ENCODE results near the gene NFE2L3. TPM values are rescaled to one million over a fixed set of nuclear protein-coding genes. Genes with fewer than 3 reads are reported as not detected.

The NFE2L3 gene
- total and polyA plus RNA-seq, 9 of the 15 experiments (the other 6 are each of a cell fraction or from before 2014, with no cell fraction given): 2.9 to 16.9 (median 12.4) TPM

- TF ChIP-seq ELK3 (CRISPR knock-in tag; IDR thresholded peaks at IDR 0.05): no peak
- peak in 1 of 2 experiments; percentile 22; a peak in 1 of 4 replicates for TF ChIP-seq NONO (IDR thresholded peaks at IDR 0.05; ENCODE audit: low read depth in 2 of 2, low read length in 1 of 2)
- TF ChIP-seq LARP7 (IDR thresholded peaks at IDR 0.05): no peak
- TF ChIP-seq CTCFL (IDR thresholded peaks at IDR 0.05; ENCODE audit: borderline replicate concordance, insufficient read depth, low read depth, low read length, poor library complexity, severe bottlenecking): no peak
- no peak for TF ChIP-seq ATF4 (CRISPR knock-in tag; IDR thresholded peaks at IDR 0.05)
- no peak for TF ChIP-seq SREBF2 (CRISPR knock-in tag; IDR thresholded peaks at IDR 0.05)
- TF ChIP-seq FOXA3 (CRISPR knock-in tag; conservative IDR thresholded peaks at IDR 0.05 in 1 of 2, IDR thresholded peaks at IDR 0.05 in 1 of 2): no peak
- no peak for TF ChIP-seq DIDO1 (tag; IDR thresholded peaks at IDR 0.05; ENCODE audit: low read depth)
- TF ChIP-seq SMAD4 (CRISPR knock-in tag; conservative IDR thresholded peaks at IDR 0.05): no peak
- no peak for TF ChIP-seq SMAD2 (IDR thresholded peaks at IDR 0.05; ENCODE audit: low read depth, low read length)
- TF ChIP-seq COPS2 (conservative IDR thresholded peaks at IDR 0.05): no peak
- TF ChIP-seq PRPF4 (IDR thresholded peaks at IDR 0.05; ENCODE audit: insufficient read depth, low read depth, low read length, poor library complexity, severe bottlenecking): peak; percentile 62
- peak; percentile 97 for TF ChIP-seq HNRNPLL (IDR thresholded peaks at IDR 0.05; ENCODE audit: low read depth, low read length, poor library complexity, severe bottlenecking)
- no peak for TF ChIP-seq SFPQ (IDR thresholded peaks at IDR 0.05; ENCODE audit: low read depth, low read length)
- no peak for TF ChIP-seq ZBTB43 (CRISPR knock-in tag; IDR thresholded peaks at IDR 0.05)
- TF ChIP-seq MTA1 (IDR thresholded peaks at IDR 0.05; ENCODE audit: borderline replicate concordance): no peak
- peak; percentile 71; the same call in 1 of the 2 replicates for TF ChIP-seq ZNF24 (IDR thresholded peaks at IDR 0.05)
- no peak for TF ChIP-seq NFIX (CRISPR knock-in tag; IDR thresholded peaks at IDR 0.05; ENCODE audit: low read depth)
These were observed 50.3 kb downstream of the NFE2L3 start (continued) for GRCh38 chr7:26202019-26202990.
